Measurements from ENCODE around the gene UBE3D. TPM values are rescaled to one million over a fixed set of nuclear protein-coding genes. Genes with fewer than 3 reads are reported as not detected.

UBE3D gene, protein sequence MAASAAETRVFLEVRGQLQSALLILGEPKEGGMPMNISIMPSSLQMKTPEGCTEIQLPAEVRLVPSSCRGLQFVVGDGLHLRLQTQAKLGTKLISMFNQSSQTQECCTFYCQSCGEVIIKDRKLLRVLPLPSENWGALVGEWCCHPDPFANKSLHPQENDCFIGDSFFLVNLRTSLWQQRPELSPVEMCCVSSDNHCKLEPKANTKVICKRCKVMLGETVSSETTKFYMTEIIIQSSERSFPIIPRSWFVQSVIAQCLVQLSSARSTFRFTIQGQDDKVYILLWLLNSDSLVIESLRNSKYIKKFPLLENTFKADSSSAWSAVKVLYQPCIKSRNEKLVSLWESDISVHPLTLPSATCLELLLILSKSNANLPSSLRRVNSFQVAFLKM
- total RNA-seq: 10 to 100 TPM; 11.0 to 14.8 (median 12.5) TPM

- Histone ChIP-seq H3K9me3 (no peaks in the 10 kb centered on the region), H3K27me3 (no peaks in the 10 kb centered on the region), H3K4me1 (peaks cover 13 to 25% of the 10 kb centered on the region in 2 donors), H3K36me3 (no peaks in the 10 kb centered on the region), H3K27ac (peak within 1 kb of the TSS in 2 of 3 donors; percentile 62 to 63), H3K4me3 (replicated peaks in 1 of 3) (peak within 1 kb of the TSS; percentile 21 to 76 (median 62))
- intact Hi-C loops (cut with DNase I): loop anchor here (10.0 kb wide), 2 partner anchors 129 to 449 kb away; partner anchors contain the start of genes PGM3, PRSS35 and RWDD2A
- 6 to 17% methylated on average over 13 to 20 of the region's 48 CpGs for WGBS, 2 donors
- DNase-seq: peak; percentile 95 to 96
- TF ChIP-seq POLR2A (IDR thresholded peaks at IDR 0.05): peak in 1 of 2 donors; percentile 68
- TF ChIP-seq, protein P1, sequence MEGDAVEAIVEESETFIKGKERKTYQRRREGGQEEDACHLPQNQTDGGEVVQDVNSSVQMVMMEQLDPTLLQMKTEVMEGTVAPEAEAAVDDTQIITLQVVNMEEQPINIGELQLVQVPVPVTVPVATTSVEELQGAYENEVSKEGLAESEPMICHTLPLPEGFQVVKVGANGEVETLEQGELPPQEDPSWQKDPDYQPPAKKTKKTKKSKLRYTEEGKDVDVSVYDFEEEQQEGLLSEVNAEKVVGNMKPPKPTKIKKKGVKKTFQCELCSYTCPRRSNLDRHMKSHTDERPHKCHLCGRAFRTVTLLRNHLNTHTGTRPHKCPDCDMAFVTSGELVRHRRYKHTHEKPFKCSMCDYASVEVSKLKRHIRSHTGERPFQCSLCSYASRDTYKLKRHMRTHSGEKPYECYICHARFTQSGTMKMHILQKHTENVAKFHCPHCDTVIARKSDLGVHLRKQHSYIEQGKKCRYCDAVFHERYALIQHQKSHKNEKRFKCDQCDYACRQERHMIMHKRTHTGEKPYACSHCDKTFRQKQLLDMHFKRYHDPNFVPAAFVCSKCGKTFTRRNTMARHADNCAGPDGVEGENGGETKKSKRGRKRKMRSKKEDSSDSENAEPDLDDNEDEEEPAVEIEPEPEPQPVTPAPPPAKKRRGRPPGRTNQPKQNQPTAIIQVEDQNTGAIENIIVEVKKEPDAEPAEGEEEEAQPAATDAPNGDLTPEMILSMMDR (IDR thresholded peaks at IDR 0.05): peak; percentile 75 to 99 (median 96)
Observed at GRCh38 chr6:83065511-83066192, at the start of gene UBE3D. UBE3D (minus strand) TSS chr6:83065841; CDS start chr6:83065718, 123 bp downstream.

GRCh38 chr6:83114164-83114563, 48.5 kb upstream of the UBE3D start:
- WGBS, 2 donors: 84 to 90% methylated on average over 1 of the region's 1 CpG
- intact Hi-C loops (cut with DNase I): no loop called here
- TF ChIP-seq, protein P1 (IDR thresholded peaks at IDR 0.05): no peak
- no peak for TF ChIP-seq POLR2A (IDR thresholded peaks at IDR 0.05)
- Histone ChIP-seq H3K27me3 (no peaks in the 10 kb centered on the region), H3K36me3 (no peaks in the 10 kb centered on the region), H3K9me3 (no peaks in the 10 kb centered on the region), H3K27ac (peak overlapping the region in 1 of 3 donors; percentile 55), H3K4me1 (peaks cover 6 to 14% of the 10 kb centered on the region in 2 donors), H3K4me3 (replicated peaks in 1 of 3) (no peak overlapping the region)
- DNase-seq: no peak

DNA sequence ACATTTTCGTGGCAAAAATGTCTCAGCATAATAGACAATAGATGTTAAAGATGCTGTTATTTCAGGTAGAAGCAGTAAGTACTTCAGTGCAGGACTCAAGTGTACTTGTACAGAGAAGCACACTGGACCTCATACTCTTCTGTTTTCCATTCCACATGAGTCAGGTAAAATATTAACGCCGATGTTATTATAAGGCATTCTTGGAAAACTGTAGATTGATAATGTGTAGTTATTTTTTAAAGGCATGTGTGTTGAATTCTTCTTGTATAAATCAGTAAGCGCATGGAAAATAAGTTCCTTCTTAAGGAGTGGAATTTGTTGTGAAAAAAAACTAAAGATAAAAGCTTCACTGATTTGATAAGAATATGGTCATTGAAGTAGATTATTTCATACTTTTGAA, 47.6 kb upstream of the UBE3D start:
- no peak for DNase-seq
- intact Hi-C loops (cut with DNase I): no loop called here
- Histone ChIP-seq H3K4me3 (replicated peaks in 1 of 3) (no peak overlapping the region), H3K4me1 (peaks cover 6 to 14% of the 10 kb centered on the region in 2 donors), H3K9me3 (no peaks in the 10 kb centered on the region), H3K27me3 (no peaks in the 10 kb centered on the region), H3K27ac (peak overlapping the region in 1 of 3 donors; percentile 55), H3K36me3 (no peaks in the 10 kb centered on the region)
- TF ChIP-seq POLR2A (IDR thresholded peaks at IDR 0.05): no peak
- TF ChIP-seq, protein P1 (IDR thresholded peaks at IDR 0.05): no peak
- 29 to 38% methylated on average over 4 of the region's 4 CpGs for WGBS, 2 donors

GRCh38 chr6:83108378-83108777, 42.7 kb upstream of the UBE3D start:
- TF ChIP-seq POLR2A (IDR thresholded peaks at IDR 0.05): no peak
- TF ChIP-seq, protein P1 (IDR thresholded peaks at IDR 0.05): no peak
- Histone ChIP-seq H3K27me3 (no peaks in the 10 kb centered on the region), H3K36me3 (no peaks in the 10 kb centered on the region), H3K9me3 (no peaks in the 10 kb centered on the region), H3K4me3 (replicated peaks in 1 of 3) (no peak overlapping the region), H3K27ac (no peak overlapping the region), H3K4me1 (peaks cover 0 to 9% of the 10 kb centered on the region in 2 donors)
- WGBS, 2 donors: 93 to 100% methylated on average over 1 of the region's 1 CpG
- DNase-seq: no peak
- intact Hi-C loops (cut with DNase I): no loop called here
